GM12874 (cell line): ENCODE data around the gene GINS3.

Experiments
- CTCF ChIP-seq: IDR thresholded peaks from 2 replicates; pipeline ENCODE4 v1.5.1; 2011; ENCODE audit warnings: low read depth, mild to moderate bottlenecking, control low read depth, low read length, moderate library complexity; ENCODE audit not compliant: insufficient read depth

GINS3 gene

GRCh38 chr16:58361726-58362125 is 30.5 kb upstream of the GINS3 start:
- no peak for TF ChIP-seq CTCF

GRCh38 chr16:58363746-58364393 is 28.4 kb upstream of the GINS3 start:
- TF ChIP-seq CTCF: no peak

- no peak for TF ChIP-seq CTCF
These were observed 26.6 kb upstream of the GINS3 start for GRCh38 chr16:58365623-58366022.

GRCh38 chr16:58366247-58367031 is 25.8 kb upstream of the GINS3 start:
- TF ChIP-seq CTCF: no peak

GRCh38 chr16:58367252-58367651 is 25.0 kb upstream of the GINS3 start:
- TF ChIP-seq CTCF: no peak

- TF ChIP-seq CTCF: no peak
These were observed 20.4 kb upstream of the GINS3 start for GRCh38 chr16:58371841-58372240.

- TF ChIP-seq CTCF: no peak
These were observed 16.9 kb upstream of the GINS3 start for GRCh38 chr16:58375386-58375785.
